ENCODE measurements around the gene CIP2A. TPM values are rescaled to one million over a fixed set of nuclear protein-coding genes. Genes with fewer than 3 reads are reported as not detected.

The CIP2A gene
- polyA plus RNA-seq, 2 of the 4 experiments (the other 2 are of a cell fraction): 30.7 to 31.8 TPM

DNA sequence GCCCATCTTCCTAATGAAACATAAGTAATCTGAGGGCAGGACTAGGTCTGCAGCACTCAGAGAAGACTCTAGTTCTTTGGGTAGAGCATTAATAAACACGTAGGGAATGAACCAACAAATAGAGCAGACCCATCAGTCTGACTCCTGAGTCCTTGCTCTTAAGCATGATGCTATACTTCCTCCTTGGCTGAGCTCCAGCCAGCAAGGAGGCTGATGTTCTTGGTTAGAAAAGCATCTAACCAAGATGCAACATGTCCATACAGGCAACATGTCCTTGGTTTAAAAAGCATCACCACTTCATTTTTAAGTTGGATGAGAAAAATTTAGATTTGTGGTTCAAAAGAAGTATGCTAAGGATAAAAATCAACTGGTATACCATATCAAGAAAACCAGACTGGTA lies 70.3 kb downstream of the CIP2A start:
- POLR2A ChIA-PET: no interaction called here
- TF ChIP-seq BHLHE40 (IDR thresholded peaks at IDR 0.05; ENCODE audit: low read depth, low read length): no peak
- TF ChIP-seq FOSL2 (IDR thresholded peaks at IDR 0.05): no peak
- no peak for TF ChIP-seq FOSL2 (CRISPR knock-in tag; IDR thresholded peaks at IDR 0.05)
- no peak for TF ChIP-seq MAX (IDR thresholded peaks at IDR 0.05)
- no peak for TF ChIP-seq HOXB13 (CRISPR knock-in tag; IDR thresholded peaks at IDR 0.05; ENCODE audit: low read depth)
- TF ChIP-seq CHD2 (IDR thresholded peaks at IDR 0.05; ENCODE audit: low read length, partially characterized antibody): no peak
- TF ChIP-seq, protein P1, sequence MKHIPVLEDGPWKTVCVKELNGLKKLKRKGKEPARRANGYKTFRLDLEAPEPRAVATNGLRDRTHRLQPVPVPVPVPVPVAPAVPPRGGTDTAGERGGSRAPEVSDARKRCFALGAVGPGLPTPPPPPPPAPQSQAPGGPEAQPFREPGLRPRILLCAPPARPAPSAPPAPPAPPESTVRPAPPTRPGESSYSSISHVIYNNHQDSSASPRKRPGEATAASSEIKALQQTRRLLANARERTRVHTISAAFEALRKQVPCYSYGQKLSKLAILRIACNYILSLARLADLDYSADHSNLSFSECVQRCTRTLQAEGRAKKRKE (CRISPR knock-in tag; IDR thresholded peaks at IDR 0.05; ENCODE audit: low read depth): no peak
- TF ChIP-seq ESRRA (IDR thresholded peaks at IDR 0.05; ENCODE audit: borderline replicate concordance, low read length): no peak
- CTCF ChIA-PET: interaction anchor here (0.6 kb wide), 1 partner anchor 24 kb away, joined by 3 read pairs; no protein-coding TSS in a partner anchor
- FAIRE-seq: no peak
- Histone ChIP-seq H3K27ac (no peak overlapping the region), H3K4me2 (no peak overlapping the region), H3K4me3 (no peak overlapping the region), H3K4me1 (no peaks in the 10 kb centered on the region), H3K9me3 (no peaks in the 10 kb centered on the region)
- WGBS (ENCODE audit: missing lambda C conversion rate): 19% methylated on average over 1 of the region's 1 CpG
- DNase-seq (ENCODE audit: low read depth in 1 of 2, low spot score in 1 of 2): no peak
- no peak for ATAC-seq

- H3K27ac ChIP-seq: no peak overlapping the region
Measured at GRCh38 chr3:108516881-108517280, 72.4 kb downstream of the CIP2A start.

GRCh38 chr3:108513961-108514360 lies 75.3 kb downstream of the CIP2A start:
- ATAC-seq (no peak), FAIRE-seq (no peak), DNase-seq (ENCODE audit: low read depth in 1 of 2, low spot score in 1 of 2) (no peak)
- ChIA-PET CTCF (interaction anchor here (1.2 to 2.1 kb wide), 3 partner anchors 11 to 38 kb away, joined by 3 to 13 read pairs (median 5); no protein-coding TSS in a partner anchor), POLR2A (no interaction called here)
- H3K9me3 ChIP-seq: no peaks in the 10 kb centered on the region
- no peaks in the 10 kb centered on the region for H3K4me1 ChIP-seq
- no peak overlapping the region for H3K4me2 ChIP-seq
- H3K4me3 ChIP-seq: no peak overlapping the region
- WGBS (ENCODE audit: missing lambda C conversion rate): 38% methylated on average over 3 of the region's 3 CpGs
- no peak overlapping the region for H3K27ac ChIP-seq
- TF ChIP-seq CHD2 (IDR thresholded peaks at IDR 0.05; ENCODE audit: low read length, partially characterized antibody) (no peak), ZC3H11A (IDR thresholded peaks at IDR 0.05) (no peak), REST (IDR thresholded peaks at IDR 0.05) (no peak), RAD21 (conservative IDR thresholded peaks at IDR 0.05 in 1 of 2, IDR thresholded peaks at IDR 0.05 in 1 of 2) (no peak), BCL3 (IDR thresholded peaks at IDR 0.05) (no peak), RCOR1 (IDR thresholded peaks at IDR 0.05; ENCODE audit: low read depth, low read length) (no peak), TFCP2L1 (CRISPR knock-in tag; IDR thresholded peaks at IDR 0.05) (no peak), ZSCAN20 (CRISPR knock-in tag; IDR thresholded peaks at IDR 0.05) (no peak)
- TF ChIP-seq, protein P1 (CRISPR knock-in tag; IDR thresholded peaks at IDR 0.05; ENCODE audit: low read depth): no peak
- TF ChIP-seq, protein P2, sequence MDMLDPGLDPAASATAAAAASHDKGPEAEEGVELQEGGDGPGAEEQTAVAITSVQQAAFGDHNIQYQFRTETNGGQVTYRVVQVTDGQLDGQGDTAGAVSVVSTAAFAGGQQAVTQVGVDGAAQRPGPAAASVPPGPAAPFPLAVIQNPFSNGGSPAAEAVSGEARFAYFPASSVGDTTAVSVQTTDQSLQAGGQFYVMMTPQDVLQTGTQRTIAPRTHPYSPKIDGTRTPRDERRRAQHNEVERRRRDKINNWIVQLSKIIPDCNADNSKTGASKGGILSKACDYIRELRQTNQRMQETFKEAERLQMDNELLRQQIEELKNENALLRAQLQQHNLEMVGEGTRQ (IDR thresholded peaks at IDR 0.05): no peak

More at GRCh38 chr3:108516881-108517280, 72.4 kb downstream of the CIP2A start:
- WGBS (ENCODE audit: missing lambda C conversion rate): 45% methylated on average over 2 of the region's 2 CpGs
- Histone ChIP-seq H3K4me1 (no peaks in the 10 kb centered on the region), H3K9me3 (no peaks in the 10 kb centered on the region), H3K4me3 (no peak overlapping the region), H3K4me2 (no peak overlapping the region)
- ChIA-PET CTCF (interaction anchor here (0.5 kb wide), 1 partner anchor 77 kb away, joined by 3 read pairs; no protein-coding TSS in a partner anchor), POLR2A (no interaction called here)
- TF ChIP-seq, protein P3, sequence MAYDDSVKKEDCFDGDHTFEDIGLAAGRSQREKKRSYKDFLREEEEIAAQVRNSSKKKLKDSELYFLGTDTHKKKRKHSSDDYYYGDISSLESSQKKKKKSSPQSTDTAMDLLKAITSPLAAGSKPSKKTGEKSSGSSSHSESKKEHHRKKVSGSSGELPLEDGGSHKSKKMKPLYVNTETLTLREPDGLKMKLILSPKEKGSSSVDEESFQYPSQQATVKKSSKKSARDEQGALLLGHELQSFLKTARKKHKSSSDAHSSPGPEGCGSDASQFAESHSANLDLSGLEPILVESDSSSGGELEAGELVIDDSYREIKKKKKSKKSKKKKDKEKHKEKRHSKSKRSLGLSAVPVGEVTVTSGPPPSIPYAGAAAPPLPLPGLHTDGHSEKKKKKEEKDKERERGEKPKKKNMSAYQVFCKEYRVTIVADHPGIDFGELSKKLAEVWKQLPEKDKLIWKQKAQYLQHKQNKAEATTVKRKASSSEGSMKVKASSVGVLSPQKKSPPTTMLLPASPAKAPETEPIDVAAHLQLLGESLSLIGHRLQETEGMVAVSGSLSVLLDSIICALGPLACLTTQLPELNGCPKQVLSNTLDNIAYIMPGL (CRISPR knock-in tag; IDR thresholded peaks at IDR 0.05; ENCODE audit: borderline replicate concordance): no peak
- no peak for TF ChIP-seq RCOR1 (IDR thresholded peaks at IDR 0.05; ENCODE audit: low read depth, low read length)
- no peak for TF ChIP-seq HDAC2 (IDR thresholded peaks at IDR 0.05)
- TF ChIP-seq MAX (IDR thresholded peaks at IDR 0.05): no peak
- TF ChIP-seq CHD4 (IDR thresholded peaks at IDR 0.05; ENCODE audit: borderline replicate concordance): no peak
- TF ChIP-seq JUNB (IDR thresholded peaks at IDR 0.05): no peak
- no peak for TF ChIP-seq TP53 (CRISPR knock-in tag; IDR thresholded peaks at IDR 0.05)
- TF ChIP-seq SREBF2 (IDR thresholded peaks at IDR 0.05): no peak
- no peak for TF ChIP-seq ESRRA (IDR thresholded peaks at IDR 0.05; ENCODE audit: borderline replicate concordance, low read length)
- TF ChIP-seq HOXB13 (CRISPR knock-in tag; IDR thresholded peaks at IDR 0.05; ENCODE audit: low read depth): no peak
- no peak for TF ChIP-seq POLR2AphosphoS2 (conservative IDR thresholded peaks at IDR 0.05; ENCODE audit: low read length)
- no peak for TF ChIP-seq ZNF302 (CRISPR knock-in tag; IDR thresholded peaks at IDR 0.05)
- no peak for TF ChIP-seq RAD21 (conservative IDR thresholded peaks at IDR 0.05 in 1 of 2, IDR thresholded peaks at IDR 0.05 in 1 of 2)
- TF ChIP-seq NPAS2 (CRISPR knock-in tag; IDR thresholded peaks at IDR 0.05; ENCODE audit: borderline replicate concordance): no peak
- DNase-seq (ENCODE audit: low read depth in 1 of 2, low spot score in 1 of 2): no peak
- no peak for FAIRE-seq
- no peak for ATAC-seq

All from A549 (cell line).